ENCODE results near the gene SPACA5. TPM values are rescaled to one million over a fixed set of nuclear protein-coding genes. Genes with fewer than 3 reads are reported as not detected.
A peak's percentile ranks its signal among the peaks of the same experiment; 100 is the strongest.

The SPACA5 gene
- total and polyA plus RNA-seq, 2 of the 13 experiments (the other 11 are each of a cell fraction or from before 2014, with no cell fraction given): not detected

GRCh38 chrX:48001260-48001659, 5.5 kb upstream of the SPACA5 start (continued):
- no peak for TF ChIP-seq TOE1 (CRISPR knock-in tag; IDR thresholded peaks at IDR 0.05)
- TF ChIP-seq THAP7 (CRISPR knock-in tag; IDR thresholded peaks at IDR 0.05): no peak
- TF ChIP-seq ZNF75D (CRISPR knock-in tag; IDR thresholded peaks at IDR 0.05; ENCODE audit: borderline replicate concordance): no peak
- no peak for TF ChIP-seq ZNF746 (CRISPR knock-in tag; IDR thresholded peaks at IDR 0.05)
- TF ChIP-seq ZBTB21 (CRISPR knock-in tag; IDR thresholded peaks at IDR 0.05): no peak
- TF ChIP-seq ETS1 (CRISPR knock-in tag; IDR thresholded peaks at IDR 0.05): no peak
- no peak for TF ChIP-seq ZMYM4 (CRISPR knock-in tag; IDR thresholded peaks at IDR 0.05)
- TF ChIP-seq GMEB2 (CRISPR knock-in tag; IDR thresholded peaks at IDR 0.05; ENCODE audit: low read depth): no peak

- 86% methylated on average over 3 of the region's 3 CpGs for whole genome bisulfite sequencing (ENCODE audit: low lambda C conversion rate)
- H3K4me1 ChIP-seq (ENCODE audit: insufficient read depth, low read length): peaks cover 18% of the 10 kb centered on the region
- ATAC-seq (no peak), DNase-seq (ENCODE audit: low spot score) (no peak), FAIRE-seq (no peak)
- peak overlapping the region in 2 of 3 experiments; percentile 9 to 67; a peak in 2 of 6 replicates for H3K4me3 ChIP-seq (replicated peaks in 1 of 3; ENCODE audit: insufficient read depth in 1 of 3, low read depth in 2 of 3, low read length in 3 of 3)
- H4K20me1 ChIP-seq (ENCODE audit: insufficient read depth, low read length): no peaks in the 10 kb centered on the region
- H3K79me2 ChIP-seq (ENCODE audit: insufficient read depth, low read length): peaks cover 7% of the 10 kb centered on the region
- H3K27me3 ChIP-seq (ENCODE audit: control insufficient read depth in 1 of 2, insufficient read depth in 2 of 2, low read length in 2 of 2): no peaks in the 10 kb centered on the region; a peak in 1 of 5 replicates
- ChIA-PET POLR2A (no interaction called here), CTCF (ENCODE audit: low intra/inter-chr PET ratio, low total read pairs) (no interaction called here)
- in situ Hi-C loops (cut with HindIII; ENCODE audit: extremely low pct_ligation_motif_present, low pct_unique_long_range_greater_than_20kb) (no loop called here), intact Hi-C loops (cut with micrococcal nuclease; ENCODE audit: unreplicated experiment) (no loop called here)
- H3K36me3 ChIP-seq (replicated peaks in 1 of 2; ENCODE audit: control insufficient read depth in 1 of 2, insufficient read depth in 2 of 2, low read length in 2 of 2): no peaks in the 10 kb centered on the region
- no peak overlapping the region for H3K27ac ChIP-seq (ENCODE audit: extremely low read length, insufficient read depth, low read length)
- H2AFZ ChIP-seq (ENCODE audit: low read length): no peak overlapping the region
- H3K9ac ChIP-seq (ENCODE audit: insufficient read depth, low read depth, low read length): no peak overlapping the region
- TF ChIP-seq CEBPB (IDR thresholded peaks at IDR 0.05; ENCODE audit: borderline replicate concordance, low read depth, low read length): peak; percentile 32; the same call in 1 of the 2 replicates
- TF ChIP-seq RBAK (CRISPR knock-in tag; IDR thresholded peaks at IDR 0.05): no peak
- H3K4me2 ChIP-seq (ENCODE audit: low read depth, low read length): peak overlapping the region; percentile 63
- BruUV-seq (replicated peaks): no TSS peak
- no peaks in the 10 kb centered on the region for H3K9me3 ChIP-seq (ENCODE audit: low read length)
These were observed 4.5 kb upstream of the SPACA5 start for GRCh38 chrX:48002319-48002718.
